CD4-positive, alpha-beta T cell (primary cell): ENCODE data around the gene RPL12. TPM values are rescaled to one million over a fixed set of nuclear protein-coding genes. Genes with fewer than 3 reads are reported as not detected.
A peak's percentile ranks its signal among the peaks of the same experiment; 100 is the strongest.

Source experiments
- ATAC-seq: fragments of 200-7000 bp; cut with Tn5 transposase; one replicate; pipeline ENCODE4 v1.10.0; 2022; ENCODE audit warnings: mild to moderate bottlenecking; ENCODE audit not compliant: poor library complexity
- CTCF ChIA-PET: fragments of 350-600 bp; sonication (Branson Sonifier 250); formaldehyde crosslinking; loops from one replicate; lab custom pipeline; 2021; ENCODE audit warnings: antibody characterized with exemption, inconsistent platforms; lab: Charles Lee
- POLR2A ChIA-PET: fragments of 350-600 bp; sonication (Branson Sonifier 250); formaldehyde crosslinking; loops from one replicate; lab custom pipeline; 2021; ENCODE audit warnings: antibody characterized with exemption, inconsistent platforms; lab: Charles Lee
- DNase-seq, 14 experiments: peaks; one replicate each; pipeline ENCODE4 v3.0.0-alpha.2; 2013 to 2020; ENCODE audit warnings: mixed read lengths in 2 of 14
- H3K27ac ChIP-seq, 2 donors: one replicate each; pipeline versions ENCODE4 v1.5.1 to v1.7.0; 2013; ENCODE audit warnings: low read length in 2 of 2, low read depth in 1 of 2, mild to moderate bottlenecking in 1 of 2
- H3K27me3 ChIP-seq, 2 experiments: 1 replicate in 1 of 2; 2 replicates in 1 of 2; pipeline versions ENCODE4 v1.6.1 to v1.7.0; 2013; ENCODE audit warnings: low read length in 2 of 2, control low read depth in 1 of 2, mild to moderate bottlenecking in 1 of 2, moderate library complexity in 1 of 2; ENCODE audit not compliant: insufficient read depth in 2 of 2, control insufficient read depth in 1 of 2
- H3K36me3 ChIP-seq: one replicate; pipeline ENCODE4 v1.6.1; 2013; ENCODE audit warnings: low read length, control low read depth; ENCODE audit not compliant: insufficient read depth
- H3K4me1 ChIP-seq: one replicate; pipeline ENCODE4 v1.6.1; 2013; ENCODE audit warnings: low read length, control low read depth; ENCODE audit not compliant: insufficient read depth
- H3K4me3 ChIP-seq: one replicate; pipeline ENCODE4 v1.5.1; 2013; ENCODE audit warnings: mild to moderate bottlenecking, low read length, moderate library complexity
- H3K9me3 ChIP-seq, 2 experiments: 1 replicate in 1 of 2; 2 replicates in 1 of 2; pipeline versions ENCODE4 v1.6.1 to v1.7.0; 2013; ENCODE audit warnings: low read length in 2 of 2, mild to moderate bottlenecking in 2 of 2, control low read depth in 1 of 2, moderate library complexity in 1 of 2; ENCODE audit not compliant: control insufficient read depth in 1 of 2, insufficient read depth in 1 of 2
- H3K27ac Mint-ChIP-seq: one replicate; pipeline ENCODE4 v1.8.0; 2020; ENCODE audit warnings: mixed read lengths
- H3K27me3 Mint-ChIP-seq: one replicate; pipeline ENCODE4 v1.8.0; 2021; ENCODE audit warnings: mixed read lengths
- H3K36me3 Mint-ChIP-seq: one replicate; pipeline ENCODE4 v1.8.0; 2021; ENCODE audit warnings: low read depth, mixed read lengths
- H3K4me1 Mint-ChIP-seq: one replicate; pipeline ENCODE4 v1.8.0; 2021; ENCODE audit warnings: low read depth, mixed read lengths
- H3K4me3 Mint-ChIP-seq: one replicate; pipeline ENCODE4 v1.8.0; 2020; ENCODE audit warnings: mild to moderate bottlenecking, mixed read lengths
- H3K9me3 Mint-ChIP-seq: one replicate; pipeline ENCODE4 v1.8.0; 2020; ENCODE audit warnings: mixed read lengths
- CTCF ChIP-seq: fragments of 200-600 bp; IDR thresholded peaks from one replicate; pipeline ENCODE4 v1.8.0; 2022; ENCODE audit warnings: antibody characterized with exemption, mild to moderate bottlenecking
- intact Hi-C, 2 experiments: fragments of 100-400 bp; cut with DNase I in 1 of 2; cut with micrococcal nuclease in 1 of 2; formaldehyde crosslinking; loops; one replicate each; pipeline versions ENCODE4 v1.15.1 to v1.9.0; 2023 to 2025; cut with DNase I, micrococcal nuclease
- polyA plus RNA-seq, 2 donors: library from polyadenylated mRNA; unstranded; fragments of 120-200 nt; gene quantifications; one replicate each; pipeline ENCODE4 v1.2.1, GENCODE V29; 2013
- total RNA-seq, 174 experiments: library from RNA in 2 of 174; stranded (reverse) in 2 of 174; gene quantifications; one replicate each; pipeline ENCODE4 v1.2.3 and lab custom pipeline; 2021 to 2026

RPL12 gene
- 1,000 to 10,000 TPM; 1,884 to 1,993 TPM for total RNA-seq
- 3,936 TPM for polyA plus RNA-seq (2013, experiment 1 of 2)
- polyA plus RNA-seq (2013, experiment 2 of 2), result 3,830 TPM
- 673 to 1,535 (median 1,108) reads per million in 172 experiments for total RNA-seq (lab: John Stamatoyannopoulos, UW)

GRCh38 chr9:127450830-127451607 is at the start of gene RPL12, which contains the start of gene LRSAM1:
Gene RPL12, minus strand, starts transcription at chr9:127451406. Its CDS starts 89 bp downstream, at chr9:127451317.
Gene LRSAM1, plus strand, starts transcription at chr9:127451510. Its CDS starts 3,018 bp downstream, at chr9:127454528.
- Histone ChIP-seq H3K27ac (peak within 1 kb of the TSS; percentile 74 to 92), H3K27me3 (no peaks in the 10 kb centered on the region), H3K4me3 (peak within 1 kb of the TSS; percentile 89), H3K36me3 (peaks cover 43% of the 10 kb centered on the region), H3K4me1 (peaks cover 41% of the 10 kb centered on the region), H3K9me3 (no peaks in the 10 kb centered on the region)
- ChIA-PET CTCF (interaction anchor here (1.0 to 2.3 kb wide), 5 partner anchors 13 to 236 kb away, joined by 3 to 8 read pairs (median 4); partner anchors contain the start of genes SLC2A8 and ZNF79), POLR2A (interaction anchor here (0.6 to 3.1 kb wide), 31 partner anchors 9 to 799 kb away, joined by 3 to 31 read pairs (median 4); partner anchors contain the start of genes CDK9, ENG, FPGS and PTRH1)
- H3K4me3 Mint-ChIP-seq, result peak within 1 kb of the TSS; percentile 99
- H3K36me3 Mint-ChIP-seq, result peaks cover 69% of the 10 kb centered on the region
- H3K27me3 Mint-ChIP-seq, result no peaks in the 10 kb centered on the region
- DNase-seq, result peak; percentile 97 to 100 (median 99)
- TF ChIP-seq CTCF, result no peak
- peak within 1 kb of the TSS; percentile 99 for H3K27ac Mint-ChIP-seq
- peaks cover 40% of the 10 kb centered on the region for H3K4me1 Mint-ChIP-seq
- ATAC-seq, result peak; percentile 84
- intact Hi-C loops, result loop anchor here (1.0 to 10.0 kb wide), 8 partner anchors 26 to 1431 kb away; partner anchors contain the start of genes ZNF79 (in 2 of the 2), KYAT1 (in 1 of the 2), LRRC8A (in 1 of the 2) and ST6GALNAC4 (in 1 of the 2)
- H3K9me3 Mint-ChIP-seq, result no peaks in the 10 kb centered on the region

- no peaks in the 10 kb centered on the region for H3K27me3 ChIP-seq
- no peaks in the 10 kb centered on the region for H3K27me3 Mint-ChIP-seq
- ChIA-PET CTCF (no interaction called here), POLR2A (no interaction called here)
- no peaks in the 10 kb centered on the region for H3K9me3 Mint-ChIP-seq
- TF ChIP-seq CTCF, result no peak
- peaks cover 3% of the 10 kb centered on the region for H3K4me1 ChIP-seq
- H3K4me1 Mint-ChIP-seq, result peaks cover 4% of the 10 kb centered on the region
- intact Hi-C loops, result no loop called here
- H3K4me3 Mint-ChIP-seq, result no peak overlapping the region
- no peak overlapping the region for H3K27ac ChIP-seq
- H3K36me3 ChIP-seq, result peaks cover 17% of the 10 kb centered on the region
- ATAC-seq, result no peak
- H3K9me3 ChIP-seq, result no peaks in the 10 kb centered on the region
- peaks cover 8% of the 10 kb centered on the region for H3K36me3 Mint-ChIP-seq
- no peak overlapping the region for H3K27ac Mint-ChIP-seq
- DNase-seq, result no peak
- H3K4me3 ChIP-seq, result no peak overlapping the region
These were observed 49.7 kb upstream of the RPL12 start for GRCh38 chr9:127500862-127501261.

- ChIA-PET CTCF (no interaction called here), POLR2A (no interaction called here)
- intact Hi-C loops, result no loop called here
- no peak overlapping the region for H3K27ac Mint-ChIP-seq
- no peak overlapping the region for H3K4me3 Mint-ChIP-seq
- Histone ChIP-seq H3K36me3 (peaks cover 22% of the 10 kb centered on the region), H3K4me1 (peaks cover 4% of the 10 kb centered on the region), H3K4me3 (no peak overlapping the region), H3K27ac (no peak overlapping the region), H3K9me3 (no peaks in the 10 kb centered on the region), H3K27me3 (no peaks in the 10 kb centered on the region)
- no peak for TF ChIP-seq CTCF
- no peaks in the 10 kb centered on the region for H3K9me3 Mint-ChIP-seq
- H3K27me3 Mint-ChIP-seq, result no peaks in the 10 kb centered on the region
- no peak for DNase-seq
- H3K36me3 Mint-ChIP-seq, result peaks cover 12% of the 10 kb centered on the region
- ATAC-seq, result no peak
- H3K4me1 Mint-ChIP-seq, result peaks cover 4% of the 10 kb centered on the region
These were observed 49.2 kb upstream of the RPL12 start for GRCh38 chr9:127500399-127500798.
